ENCODE measurements around the gene TMEM203.
A peak's percentile ranks its signal among the peaks of the same experiment; 100 is the strongest.

TMEM203 gene

DNA sequence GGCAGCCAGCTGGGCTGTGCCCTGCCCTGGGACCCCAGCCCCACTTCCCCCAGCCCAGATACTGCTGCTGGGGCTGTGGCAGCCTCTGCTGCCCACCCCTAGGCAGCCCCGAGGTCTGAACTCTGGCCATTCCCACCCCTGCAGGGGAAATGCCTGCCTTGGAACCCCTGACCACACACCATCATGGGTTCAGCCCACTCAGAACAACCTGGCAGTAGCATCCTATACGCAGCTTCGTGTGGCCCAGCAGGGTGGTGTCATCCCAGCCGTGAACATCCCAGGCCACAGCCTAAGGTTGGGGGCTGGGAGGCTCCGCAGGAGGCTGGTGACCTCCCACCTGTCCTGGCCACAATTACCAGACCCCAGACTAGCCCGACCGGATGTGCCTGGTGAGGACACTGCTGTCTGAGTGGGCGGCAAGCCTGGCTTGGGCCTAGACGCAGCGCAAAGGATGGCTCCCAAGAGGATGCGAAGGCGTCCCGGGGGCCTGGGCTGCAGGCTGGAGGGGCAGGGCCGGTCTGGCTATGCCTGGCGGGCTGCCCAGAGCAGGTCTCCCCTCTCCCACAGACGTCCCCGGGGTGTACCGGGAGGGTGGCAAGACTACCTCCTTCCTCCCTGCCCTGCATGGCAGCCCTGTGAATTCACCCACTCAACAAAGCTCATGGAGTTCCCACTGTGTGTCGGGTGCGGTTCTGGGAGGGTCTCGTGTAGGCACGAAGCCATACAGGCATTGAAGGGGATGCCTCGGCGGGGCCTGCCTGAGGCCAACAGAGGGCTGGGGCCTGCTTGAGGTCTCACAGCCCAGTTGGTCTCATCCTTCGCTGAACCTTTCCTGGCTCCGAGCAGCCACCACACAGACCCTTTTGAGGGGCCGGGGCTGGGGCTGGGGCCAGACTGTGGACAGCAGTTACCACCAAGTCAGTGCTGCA, 23.8 kb upstream of the TMEM203 start:
- no peak for DNase-seq (ENCODE audit: low spot score)

DNA sequence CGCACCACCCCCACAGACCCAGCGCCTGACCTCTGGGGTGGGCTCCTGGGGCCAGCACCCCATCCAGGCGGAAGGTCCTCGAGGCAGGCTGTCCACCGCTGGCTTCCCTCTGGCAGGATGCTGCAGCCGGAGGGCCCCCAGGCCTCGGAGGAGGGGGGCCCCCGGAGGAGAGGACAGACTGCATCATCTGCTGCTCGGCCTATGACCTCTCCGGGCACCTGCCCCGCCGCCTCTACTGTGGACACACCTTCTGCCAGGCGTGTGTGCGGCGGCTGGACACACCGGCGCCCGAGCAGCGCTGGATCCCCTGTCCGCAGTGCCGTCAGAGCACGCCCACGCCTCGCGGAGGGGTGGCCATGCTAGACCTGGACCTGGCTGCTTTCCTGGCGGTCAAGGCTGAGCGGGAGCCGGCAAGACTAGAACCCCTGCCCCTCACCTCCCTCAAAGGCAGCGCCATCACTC, 23.1 kb upstream of the TMEM203 start:
- DNase-seq (ENCODE audit: low spot score), result no peak

DNA sequence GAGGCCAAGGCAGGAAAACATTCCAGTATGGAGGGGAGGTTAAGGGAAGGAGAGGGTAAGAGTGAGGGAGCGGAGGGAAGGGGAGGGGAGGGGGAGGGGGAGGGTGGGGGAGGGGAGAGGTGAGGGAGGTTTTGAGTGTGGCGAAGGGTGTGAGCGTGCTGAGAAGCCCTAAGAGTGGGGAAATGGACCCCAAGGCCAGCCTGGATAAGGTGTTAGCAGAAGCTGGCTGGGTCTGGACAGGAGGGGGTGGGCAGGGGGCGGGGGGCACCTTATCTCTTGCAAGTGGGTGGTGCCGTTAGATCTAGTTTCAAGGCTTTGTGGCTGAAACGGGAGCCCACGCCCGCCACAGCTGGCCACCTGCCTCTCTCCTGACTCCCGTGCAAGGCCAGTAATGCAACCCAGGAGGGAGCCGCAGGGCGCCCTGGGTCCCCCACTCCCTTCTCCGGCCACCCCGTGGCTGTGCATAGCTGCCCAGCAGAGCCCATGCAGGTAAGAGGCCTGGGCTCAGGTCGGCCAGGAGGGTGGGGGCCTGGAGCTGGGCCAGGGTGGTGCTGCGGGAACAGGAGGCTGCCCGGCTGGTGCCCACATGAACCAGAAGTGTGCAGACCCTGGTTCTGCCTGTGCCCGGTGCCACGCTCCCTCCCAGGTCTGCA, 22.5 kb upstream of the TMEM203 start:
- DNase-seq (ENCODE audit: low spot score), result no peak

DNA sequence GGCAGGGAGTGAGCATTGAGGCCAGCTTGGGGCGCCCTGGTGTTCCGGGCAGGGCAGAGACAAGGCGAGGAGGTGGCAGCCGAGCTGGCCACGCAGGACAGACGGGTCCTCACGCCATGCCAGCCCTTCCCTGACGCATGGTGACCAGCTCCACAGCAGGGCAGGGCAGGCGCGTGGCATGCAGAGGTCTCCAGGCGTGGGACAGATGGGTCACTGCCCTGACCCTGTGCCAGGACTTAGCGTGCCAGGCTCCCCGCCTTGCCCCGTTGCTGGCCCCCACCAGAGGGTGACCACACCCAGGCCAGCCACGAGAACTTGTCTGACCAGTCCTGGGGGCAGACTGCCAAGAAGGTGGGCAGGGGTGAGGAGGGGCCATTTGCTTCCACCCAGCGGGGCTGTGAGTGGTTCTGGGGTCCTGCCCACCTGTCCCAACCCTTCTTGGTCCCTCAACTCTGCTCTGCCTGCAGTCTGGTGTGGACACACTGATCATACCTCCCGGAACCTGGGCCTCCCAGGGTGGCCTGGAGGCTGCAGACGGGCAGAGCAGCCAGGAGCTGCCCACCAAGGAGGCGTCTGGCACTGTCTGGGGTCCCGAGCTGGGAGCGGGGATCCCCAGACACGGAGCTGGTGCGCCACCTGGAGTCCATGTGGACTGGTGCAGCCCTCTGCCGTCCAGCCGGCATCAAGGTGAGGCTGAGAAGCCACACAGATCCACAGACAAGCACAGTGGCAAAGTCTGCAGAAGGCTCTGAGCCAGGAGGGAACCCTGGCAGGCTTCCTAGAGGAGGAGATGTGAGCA, 21.8 kb upstream of the TMEM203 start, which contains the start of gene RNF224:
TSS of gene RNF224 (plus strand) at position 449 of the 799 bp plus-strand sequence. CDS start 834 bp downstream, outside the sequence.
- peak; percentile 61 for DNase-seq (ENCODE audit: low spot score)

DNA sequence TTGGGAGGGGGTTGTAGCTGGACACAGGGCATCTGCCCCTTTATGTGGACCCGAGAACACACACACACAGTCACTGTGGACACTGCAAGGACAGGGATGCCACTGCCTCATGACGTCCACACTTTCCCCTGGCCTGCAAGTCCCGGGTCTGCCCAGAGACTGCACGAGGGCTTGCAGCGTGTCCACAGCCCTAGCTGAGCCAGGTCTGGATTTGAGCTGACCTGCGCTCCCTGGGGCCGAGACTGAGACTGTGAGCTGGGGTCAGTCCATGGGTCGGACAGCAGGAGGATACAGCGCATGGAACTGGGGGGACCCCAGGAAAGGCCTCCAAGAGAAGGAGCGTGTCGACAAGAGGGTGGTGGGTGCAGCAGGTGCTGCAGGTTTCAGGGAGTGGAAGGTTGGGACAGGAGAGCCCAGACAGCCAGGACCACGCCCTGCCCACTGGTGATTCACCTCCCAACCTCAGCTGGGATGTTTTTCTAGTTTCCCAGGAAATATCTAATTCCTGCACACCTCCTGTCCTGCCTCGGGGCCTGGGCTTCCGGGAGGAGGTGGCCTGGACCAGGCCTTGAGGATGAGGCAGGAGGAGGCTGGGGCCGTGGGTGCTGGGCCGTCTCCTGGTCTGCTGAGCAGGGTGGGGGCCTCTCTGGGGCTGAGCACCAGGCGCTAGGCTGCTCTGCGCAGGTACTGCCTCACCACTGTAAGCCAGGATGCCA, 21.0 kb upstream of the TMEM203 start:
- DNase-seq (ENCODE audit: low spot score), result no peak

DNA sequence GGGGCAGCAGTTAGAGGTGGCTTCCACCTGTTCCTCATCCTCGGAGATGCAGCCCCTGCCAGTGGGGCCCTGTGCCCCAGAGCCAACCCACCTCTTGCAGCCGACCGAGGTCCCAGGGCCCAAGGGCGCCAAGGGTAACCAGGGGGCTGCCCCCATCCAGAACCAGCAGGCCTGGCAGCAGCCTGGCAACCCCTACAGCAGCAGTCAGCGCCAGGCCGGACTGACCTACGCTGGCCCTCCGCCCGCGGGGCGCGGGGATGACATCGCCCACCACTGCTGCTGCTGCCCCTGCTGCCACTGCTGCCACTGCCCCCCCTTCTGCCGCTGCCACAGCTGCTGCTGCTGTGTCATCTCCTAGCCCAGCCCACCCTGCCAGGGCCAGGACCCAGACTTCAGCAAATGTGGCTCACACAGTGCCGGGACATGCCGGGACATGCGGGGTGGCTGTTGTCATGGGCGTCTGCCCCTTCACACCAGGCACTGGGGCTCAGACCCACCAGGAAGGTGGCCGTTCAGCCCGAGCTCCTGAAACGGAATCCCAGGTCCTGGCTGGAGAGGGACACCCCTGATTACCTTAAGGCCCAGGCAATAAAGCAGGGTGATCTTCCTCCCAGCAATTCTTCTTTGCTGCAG, 20.4 kb upstream of the TMEM203 start:
- DNase-seq (ENCODE audit: low spot score), result no peak

DNA sequence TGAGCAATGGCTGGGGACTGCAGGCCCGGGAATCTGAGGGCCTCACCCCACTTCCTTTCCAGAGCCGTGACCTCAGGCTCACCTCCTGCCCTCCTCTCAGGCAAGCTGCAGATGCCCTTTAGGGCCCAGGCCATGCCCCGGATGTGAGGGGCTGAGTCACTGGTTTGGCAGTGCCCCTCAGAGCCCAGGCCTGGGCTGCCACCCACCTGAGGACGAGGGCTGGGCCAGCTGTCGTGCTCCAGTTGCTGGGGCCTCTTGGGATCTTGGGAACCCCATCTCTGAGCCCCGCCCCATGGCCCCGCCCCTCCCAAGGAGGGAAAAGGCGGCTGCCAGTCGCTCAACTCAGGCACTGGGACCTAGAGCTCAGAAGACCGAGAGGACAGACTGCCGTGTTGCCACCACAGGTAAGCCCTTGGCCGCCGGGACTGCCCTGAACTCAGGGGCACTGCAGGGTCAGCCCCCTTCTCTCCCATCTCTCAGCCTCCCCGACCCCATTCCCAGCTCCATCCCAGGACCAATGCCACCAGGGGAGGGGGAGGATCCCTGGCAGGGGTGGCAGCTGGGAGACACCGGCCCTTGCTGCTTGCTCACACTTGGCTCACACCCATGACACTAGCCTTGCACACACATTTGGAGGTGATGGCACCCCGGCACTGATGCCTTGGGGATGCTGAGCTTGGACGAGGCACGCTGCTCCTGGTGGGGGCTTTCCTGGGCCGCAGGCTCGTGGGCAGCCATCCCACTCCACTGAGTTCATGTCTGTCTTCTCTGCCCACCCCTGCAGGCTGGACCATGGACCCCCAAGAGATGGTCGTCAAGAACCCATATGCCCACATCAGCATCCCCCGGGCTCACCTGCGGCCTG, 19.6 kb upstream of the TMEM203 start, which contains the start of gene CYSRT1:
TSS of gene CYSRT1 (plus strand) at position 345 of the 865 bp plus-strand sequence. CDS start at position 793, 448 bp downstream.
- DNase-seq (ENCODE audit: low spot score), result no peak

DNA sequence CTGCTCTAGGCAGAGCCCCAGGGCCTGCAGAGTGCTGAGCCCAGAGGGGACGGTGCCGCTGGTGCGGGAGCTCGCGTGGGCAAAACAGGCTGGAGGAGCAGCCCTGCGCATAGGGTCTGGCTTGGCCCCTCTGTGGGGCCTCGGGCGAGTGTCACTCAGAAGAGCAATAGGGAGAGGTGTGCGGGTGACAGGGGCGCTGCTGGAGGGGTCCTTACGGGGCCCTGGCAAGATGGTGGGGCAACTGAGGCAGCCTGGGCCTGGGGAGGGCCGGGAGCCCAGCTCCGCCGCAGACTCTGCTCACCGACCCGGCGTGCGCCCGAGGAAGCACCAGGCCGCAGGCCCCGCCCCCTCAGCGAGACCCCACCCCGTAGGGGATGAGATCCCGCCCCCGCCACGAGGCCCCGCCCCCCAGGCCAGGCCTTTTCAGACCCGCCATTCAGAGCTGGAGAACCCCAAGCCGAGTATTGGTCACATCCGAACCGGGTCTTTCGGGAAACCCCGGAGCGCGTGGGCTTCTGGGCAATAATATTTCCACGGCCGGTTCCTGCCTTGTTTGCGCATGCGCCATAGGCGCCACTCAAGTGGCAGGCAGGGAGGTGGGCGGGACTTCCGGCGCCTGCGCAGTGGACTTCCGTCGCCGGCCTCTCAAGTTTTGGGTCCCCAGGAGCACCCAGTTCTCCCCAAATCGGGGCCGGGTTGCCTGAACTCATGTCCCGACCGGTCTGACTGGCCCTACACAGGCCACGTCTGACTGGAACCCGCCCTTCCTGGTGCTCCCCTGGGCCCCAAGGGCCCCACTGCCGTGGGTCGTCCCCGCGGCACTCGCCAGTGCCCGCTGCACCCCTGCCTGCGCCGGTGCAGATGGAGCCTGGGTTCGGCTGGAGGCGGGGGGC, 17.9 kb upstream of the TMEM203 start:
- DNase-seq (ENCODE audit: low spot score), result peak; percentile 99

DNA sequence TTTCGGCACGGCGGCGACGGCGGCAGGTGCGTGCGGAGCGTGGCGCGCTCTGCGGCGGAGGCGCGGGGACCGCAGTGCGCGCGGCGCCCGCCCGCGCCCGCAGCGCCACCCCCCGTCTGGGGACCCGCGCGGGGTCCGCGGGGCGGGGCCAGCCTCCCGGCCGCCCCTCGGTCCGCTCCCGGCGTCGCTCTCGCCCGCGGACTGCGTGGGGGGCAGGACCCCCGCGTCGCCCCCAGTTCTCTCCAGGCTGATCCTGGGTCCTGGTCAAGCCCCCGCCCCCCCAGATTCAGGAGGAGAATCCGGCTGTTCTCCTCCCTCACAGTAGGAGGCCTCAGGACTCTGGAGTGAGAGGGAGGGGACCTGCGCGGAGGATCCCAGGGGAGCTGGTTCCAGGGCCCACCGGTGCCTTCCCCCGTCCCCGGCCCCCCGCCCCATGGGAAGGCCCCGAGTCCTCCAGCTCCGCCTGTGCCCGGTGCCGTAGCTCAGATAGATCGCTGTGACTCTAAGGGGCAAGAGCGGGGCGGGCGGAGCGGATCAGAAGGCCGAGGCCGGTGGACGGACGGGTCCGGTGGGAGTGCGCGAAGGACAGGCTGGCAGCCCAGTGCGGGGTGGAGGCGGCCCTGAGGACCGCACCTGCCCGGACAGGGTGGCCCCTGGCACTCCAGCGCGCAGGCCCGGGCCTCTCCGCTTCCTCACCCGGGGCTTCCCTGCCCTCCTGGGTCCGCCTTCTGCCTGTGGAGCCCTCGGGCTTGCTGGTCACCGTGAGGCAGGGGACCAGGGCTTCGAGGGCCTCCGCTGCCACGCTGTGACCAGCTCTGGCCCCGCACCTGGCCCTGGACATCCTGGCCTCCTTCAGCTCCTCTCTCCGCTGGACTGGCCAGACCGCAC, 17.0 kb upstream of the TMEM203 start, which contains the start of gene RNF208:
TSS of gene RNF208 (minus strand) at position 51 of the 888 bp plus-strand sequence. CDS start 1,028 bp downstream, outside the sequence.
- no peak for DNase-seq (ENCODE audit: low spot score)

DNA sequence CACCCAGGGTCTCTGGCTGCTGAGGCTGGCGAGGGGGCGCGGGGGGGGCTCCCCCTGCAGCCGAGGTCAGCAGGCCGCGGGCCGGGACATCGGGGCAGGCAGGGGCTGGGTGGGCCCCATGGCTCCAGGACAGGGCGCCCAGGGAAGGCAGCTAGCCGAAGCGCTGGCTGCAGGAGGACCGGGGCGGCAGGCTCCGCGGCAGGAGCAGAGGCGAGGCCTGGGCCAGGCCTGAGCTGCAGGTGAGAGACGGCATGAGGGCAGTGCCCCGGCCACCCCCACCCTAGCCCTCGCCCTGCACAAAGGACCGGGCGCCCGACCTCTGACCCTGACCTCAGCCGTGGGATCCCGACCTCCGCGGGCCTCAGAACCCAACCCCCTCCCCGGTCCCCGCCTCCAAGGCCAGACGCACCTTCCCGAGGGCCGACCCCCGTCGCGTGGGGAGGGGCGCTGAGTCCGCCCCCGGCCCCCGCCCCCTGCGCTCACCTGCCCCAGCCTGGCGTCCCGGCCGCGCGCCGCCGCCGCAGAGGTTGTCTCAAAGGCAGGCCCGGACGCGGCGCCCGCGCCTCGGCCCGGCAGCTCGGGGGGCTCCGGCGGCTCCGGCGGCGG, 16.2 kb upstream of the TMEM203 start:
- no peak for DNase-seq (ENCODE audit: low spot score)

DNA sequence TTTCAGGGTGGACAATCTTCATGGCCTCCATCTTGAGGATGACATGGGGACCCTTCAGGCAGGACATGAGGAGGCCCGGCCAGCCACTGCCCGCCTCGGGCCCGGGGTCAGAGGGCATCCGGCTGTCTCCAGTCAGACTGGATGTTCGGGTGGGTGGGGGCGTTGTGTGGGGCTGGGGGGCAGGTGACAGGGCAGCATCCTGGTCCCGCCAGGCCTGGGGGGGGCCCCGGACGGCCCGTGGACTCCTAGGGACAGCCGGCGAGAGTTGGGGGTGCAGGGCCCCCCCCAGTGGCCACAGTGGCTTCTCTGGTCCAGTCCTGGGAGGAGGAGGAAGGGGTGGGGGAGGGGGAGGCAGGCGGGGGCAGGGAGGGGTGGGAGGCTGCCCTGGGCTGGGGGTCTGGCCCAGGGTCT, 15.7 kb upstream of the TMEM203 start:
- DNase-seq (ENCODE audit: low spot score), result no peak

DNA sequence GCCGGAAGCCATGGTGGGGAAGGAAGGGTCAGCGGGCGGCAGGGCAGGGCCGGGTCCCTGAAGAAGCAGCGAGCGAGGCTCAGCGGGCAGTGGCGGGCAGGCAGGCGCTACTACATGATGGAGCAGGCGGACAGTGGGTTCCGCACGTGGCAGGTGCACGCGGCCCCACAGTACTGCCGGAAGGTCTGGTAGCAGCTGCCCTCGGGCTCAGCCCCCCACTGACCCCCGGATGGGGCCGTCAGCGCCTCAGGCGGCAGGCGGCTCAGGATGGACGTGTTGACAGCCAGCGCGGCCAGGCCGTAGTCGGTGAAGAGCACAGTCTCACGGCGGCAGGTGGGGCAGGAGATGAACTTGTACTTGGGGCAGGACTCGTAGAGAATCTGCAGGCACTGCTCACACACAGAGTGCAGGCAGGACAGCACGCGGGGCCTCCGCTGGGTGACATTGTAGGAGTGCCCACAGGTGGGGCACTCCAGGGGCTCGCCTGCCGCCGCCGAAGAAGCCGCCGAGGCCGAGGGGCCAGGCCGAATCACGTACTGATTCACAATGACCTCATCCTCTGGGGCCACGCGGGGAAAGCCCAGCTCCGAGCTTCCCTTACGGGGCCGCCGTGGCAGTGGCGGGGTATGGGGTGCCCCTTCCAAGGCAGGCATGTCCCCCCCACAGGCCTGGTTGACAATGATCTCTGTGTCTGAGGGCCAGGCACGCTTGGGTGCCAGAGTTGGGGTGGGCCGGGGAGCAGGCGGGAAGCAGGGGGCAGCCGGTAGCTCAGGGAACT, 15.1 kb upstream of the TMEM203 start:
- no peak for DNase-seq (ENCODE audit: low spot score)

DNA sequence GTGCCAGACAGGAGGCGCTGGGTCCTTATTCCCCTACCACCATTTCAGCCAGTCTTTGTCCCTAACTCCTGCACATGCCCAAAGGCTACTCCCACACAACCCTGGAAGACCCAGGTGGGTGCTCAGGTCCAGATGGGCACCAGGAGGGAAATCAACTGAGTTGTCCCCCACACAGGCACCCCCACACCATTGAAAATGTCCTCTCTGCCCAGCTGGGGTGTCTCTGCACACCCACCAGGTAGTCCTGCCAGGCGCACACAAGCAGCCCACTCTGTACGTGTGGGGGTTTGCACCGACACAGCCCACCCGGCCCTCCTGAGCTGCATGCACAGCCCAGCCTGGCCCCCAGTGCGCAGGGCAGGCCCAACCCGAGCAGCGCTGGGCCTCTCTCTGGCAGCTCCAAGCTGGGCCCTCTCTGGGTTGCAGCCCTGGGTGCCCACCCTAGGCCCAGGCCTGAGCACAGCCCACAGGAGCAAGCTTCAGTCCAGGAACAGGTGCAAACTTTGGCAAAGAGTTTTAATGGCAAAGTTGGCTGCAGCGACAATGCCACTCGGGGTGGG, 14.4 kb upstream of the TMEM203 start:
- DNase-seq (ENCODE audit: low spot score), result no peak

DNA sequence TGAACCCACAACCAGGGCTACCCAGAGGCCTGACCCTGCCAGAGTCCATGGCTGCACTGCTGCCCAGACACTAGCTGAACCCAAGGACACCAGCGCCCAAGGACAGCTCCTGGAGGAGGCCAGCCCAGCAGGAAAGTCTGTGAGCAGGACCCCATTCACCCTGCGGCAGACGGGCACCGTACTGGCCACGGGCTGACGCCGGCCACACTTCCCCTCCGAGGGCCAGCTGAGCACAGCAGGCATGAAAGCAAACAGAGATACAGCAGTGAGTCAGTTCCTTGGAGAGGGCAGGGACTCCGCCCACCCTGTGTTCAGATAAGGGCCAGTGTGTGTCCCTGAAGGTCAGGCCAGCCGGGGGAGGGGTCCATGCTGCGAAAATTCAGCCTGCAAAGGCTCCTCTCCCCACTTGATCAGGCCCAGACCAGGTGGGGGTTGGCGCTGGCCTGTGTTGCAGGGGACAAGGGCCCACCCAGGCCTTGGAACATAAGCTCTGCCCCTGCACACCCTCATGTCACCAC, 13.4 kb upstream of the TMEM203 start:
- DNase-seq (ENCODE audit: low spot score), result peak; percentile 89

DNA sequence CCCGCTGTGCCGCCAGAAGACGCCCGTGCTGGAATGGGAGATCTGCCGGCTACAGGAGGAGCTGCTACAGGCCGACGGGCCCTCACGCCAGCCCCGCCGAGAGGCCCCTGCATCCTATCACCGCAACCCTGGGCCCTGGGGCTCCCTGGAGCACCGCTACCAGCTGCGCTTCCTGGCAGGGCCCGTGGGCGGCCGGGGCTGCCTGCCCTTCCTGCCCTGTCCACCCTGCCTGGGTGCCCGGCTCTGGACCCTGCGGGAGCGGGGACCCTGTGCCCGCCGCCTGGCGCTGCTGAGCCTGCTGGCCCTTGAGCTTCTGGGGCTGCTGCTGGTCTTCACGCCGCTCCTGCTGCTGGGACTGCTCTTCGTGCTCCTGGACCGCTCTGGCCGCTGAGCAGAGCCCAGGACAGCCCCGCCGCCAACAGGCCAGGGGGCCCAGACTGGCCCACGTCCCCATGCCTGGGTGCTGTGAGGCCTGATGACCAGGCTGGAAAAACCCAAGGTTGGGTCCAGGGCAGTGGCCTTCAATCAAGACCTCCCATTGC, 12.8 kb upstream of the TMEM203 start:
- no peak for DNase-seq (ENCODE audit: low spot score)
